Mucosa of stomach (tissue), 1 donor: ENCODE data around the gene ADPRM.
"Not testable (repeated sequence)": the region's sequence is repeated elsewhere in the genome, so short reads cannot be mapped to it uniquely, and the experiment has no call there.

Source experiments
- H3K27me3 ChIP-seq: one replicate; pipeline ENCODE4 v1.7.0; 2013; ENCODE audit warnings: mild to moderate bottlenecking, low read length; ENCODE audit not compliant: control insufficient read depth, insufficient read depth
- H3K36me3 ChIP-seq: one replicate; pipeline ENCODE4 v1.7.0; 2013; ENCODE audit warnings: low read length; ENCODE audit not compliant: control insufficient read depth, insufficient read depth
- H3K4me1 ChIP-seq: one replicate; pipeline ENCODE4 v1.7.0; 2013; ENCODE audit warnings: mild to moderate bottlenecking, low read length; ENCODE audit not compliant: control insufficient read depth, insufficient read depth
- H3K4me3 ChIP-seq: one replicate; pipeline ENCODE4 v1.7.0; 2013; ENCODE audit warnings: low read length
- H3K9ac ChIP-seq: one replicate; pipeline ENCODE4 v1.7.0; 2013; ENCODE audit warnings: mild to moderate bottlenecking, low read length, moderate library complexity
- H3K9me3 ChIP-seq: one replicate; pipeline ENCODE4 v1.7.0; 2013; ENCODE audit warnings: mild to moderate bottlenecking, low read length, moderate library complexity; ENCODE audit not compliant: control insufficient read depth
- donor health status: Pancreatic carcinoma.

The ADPRM gene

GRCh38 chr17:10664571-10664970, 32.8 kb upstream of the ADPRM start:
- Histone ChIP-seq H3K9me3 (no peaks in the 10 kb centered on the region), H3K4me1 (no peaks in the 10 kb centered on the region), H3K27me3 (no peaks in the 10 kb centered on the region), H3K9ac (no peak overlapping the region), H3K4me3 (no peak overlapping the region), H3K36me3 (no peaks in the 10 kb centered on the region)

DNA sequence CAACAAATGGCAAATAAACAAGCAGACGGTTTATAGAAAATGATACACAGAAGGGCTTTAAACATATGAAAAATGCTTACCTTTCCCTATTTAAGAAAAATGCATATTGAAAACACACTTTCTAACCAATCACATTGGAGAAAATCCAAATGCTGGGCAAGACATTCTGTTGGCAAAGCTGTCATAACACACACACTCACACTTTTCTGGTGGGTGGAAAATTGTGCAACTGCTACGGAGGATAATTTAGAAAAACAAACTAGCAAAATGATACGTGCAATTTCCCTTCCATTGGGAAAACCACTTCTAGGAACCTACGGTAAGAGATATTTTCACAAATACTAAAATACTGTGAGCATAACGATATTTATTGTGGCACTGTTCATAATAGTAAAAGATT, 30.5 kb upstream of the ADPRM start:
- Histone ChIP-seq H3K4me1 (no peaks in the 10 kb centered on the region), H3K27me3 (no peaks in the 10 kb centered on the region), H3K36me3 (no peaks in the 10 kb centered on the region), H3K4me3 (no peak overlapping the region), H3K9ac (no peak overlapping the region), H3K9me3 (no peaks in the 10 kb centered on the region)

DNA sequence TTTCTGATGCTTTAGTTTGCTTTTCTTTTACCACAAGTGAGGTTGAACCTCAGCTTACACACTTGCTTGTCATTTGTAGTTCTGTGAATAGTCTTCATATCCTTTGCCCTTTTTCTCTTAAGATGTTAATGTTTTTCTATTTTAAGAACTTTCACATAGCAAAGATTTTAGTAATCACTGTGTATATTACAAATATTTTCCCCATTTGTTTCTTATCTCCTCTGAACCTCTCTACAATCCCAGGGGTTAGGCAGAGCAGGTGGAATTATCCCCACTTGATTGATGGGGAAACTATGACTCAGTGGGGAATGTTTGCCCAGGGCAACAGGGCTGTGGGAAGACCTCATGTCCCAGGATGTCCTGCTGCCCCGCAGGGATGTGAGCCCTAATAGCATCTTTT, 28.6 kb upstream of the ADPRM start:
- Histone ChIP-seq H3K9ac (no peak overlapping the region), H3K9me3 (no peaks in the 10 kb centered on the region), H3K36me3 (no peaks in the 10 kb centered on the region), H3K4me1 (no peaks in the 10 kb centered on the region), H3K4me3 (no peak overlapping the region), H3K27me3 (no peaks in the 10 kb centered on the region)

DNA sequence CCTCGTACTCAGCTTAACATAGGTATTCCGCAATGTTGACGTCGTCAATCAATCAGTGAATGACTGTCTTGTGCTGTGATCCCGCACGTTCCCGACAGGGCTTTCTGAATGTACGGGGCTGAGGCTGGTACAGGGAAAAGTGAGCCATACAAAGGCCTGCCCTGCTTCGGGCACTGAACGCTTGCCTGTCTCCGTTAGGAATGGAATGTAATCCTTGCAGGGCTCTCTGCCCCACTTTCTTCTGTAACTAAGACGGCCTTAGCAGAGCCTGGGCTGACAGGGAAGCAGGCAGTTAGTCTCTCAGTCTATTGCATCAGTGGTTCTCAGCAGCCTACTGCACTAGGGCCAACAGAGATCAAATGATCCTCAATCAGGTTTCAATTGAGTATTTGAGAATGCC, 24.1 kb upstream of the ADPRM start:
- Histone ChIP-seq H3K27me3 (no peaks in the 10 kb centered on the region), H3K36me3 (no peaks in the 10 kb centered on the region), H3K4me1 (no peaks in the 10 kb centered on the region), H3K9me3 (no peaks in the 10 kb centered on the region), H3K4me3 (no peak overlapping the region), H3K9ac (no peak overlapping the region)

DNA sequence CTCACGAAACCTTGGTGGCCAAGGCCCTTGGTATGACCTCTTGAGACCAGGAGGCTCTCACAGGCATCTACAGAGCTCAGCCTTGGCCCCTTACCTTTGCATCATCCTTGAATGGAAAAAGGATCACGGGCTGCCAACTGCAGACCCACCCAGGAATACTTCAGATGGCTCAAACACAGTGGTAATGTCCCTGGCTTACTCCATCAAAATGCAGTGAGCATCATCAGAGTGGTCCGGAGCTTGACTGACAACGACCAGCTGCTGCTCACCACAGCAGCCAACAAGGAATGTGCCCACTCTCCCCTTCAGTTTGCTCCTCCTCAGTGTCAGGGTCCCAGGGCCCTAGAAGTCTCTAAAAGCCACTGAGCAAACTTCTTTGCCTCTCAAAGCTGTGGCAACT, 22.7 kb upstream of the ADPRM start:
- Histone ChIP-seq H3K4me1 (no peaks in the 10 kb centered on the region), H3K27me3 (no peaks in the 10 kb centered on the region), H3K36me3 (no peaks in the 10 kb centered on the region), H3K9me3 (no peaks in the 10 kb centered on the region), H3K9ac (no peak overlapping the region), H3K4me3 (no peak overlapping the region)

- no peak overlapping the region for H3K4me3 ChIP-seq
- H3K9me3 ChIP-seq: no peaks in the 10 kb centered on the region
- no peak overlapping the region for H3K9ac ChIP-seq
- no peaks in the 10 kb centered on the region for H3K27me3 ChIP-seq
- no peaks in the 10 kb centered on the region for H3K4me1 ChIP-seq
- no peaks in the 10 kb centered on the region for H3K36me3 ChIP-seq
These were observed 15.4 kb upstream of the ADPRM start for GRCh38 chr17:10681866-10682446.

- H3K36me3 ChIP-seq: no peaks in the 10 kb centered on the region
- no peak overlapping the region for H3K4me3 ChIP-seq
- no peaks in the 10 kb centered on the region for H3K4me1 ChIP-seq
- no peaks in the 10 kb centered on the region for H3K9me3 ChIP-seq
- no peaks in the 10 kb centered on the region for H3K27me3 ChIP-seq
- no peak overlapping the region for H3K9ac ChIP-seq
These were observed 13.5 kb upstream of the ADPRM start for GRCh38 chr17:10683853-10684252.

DNA sequence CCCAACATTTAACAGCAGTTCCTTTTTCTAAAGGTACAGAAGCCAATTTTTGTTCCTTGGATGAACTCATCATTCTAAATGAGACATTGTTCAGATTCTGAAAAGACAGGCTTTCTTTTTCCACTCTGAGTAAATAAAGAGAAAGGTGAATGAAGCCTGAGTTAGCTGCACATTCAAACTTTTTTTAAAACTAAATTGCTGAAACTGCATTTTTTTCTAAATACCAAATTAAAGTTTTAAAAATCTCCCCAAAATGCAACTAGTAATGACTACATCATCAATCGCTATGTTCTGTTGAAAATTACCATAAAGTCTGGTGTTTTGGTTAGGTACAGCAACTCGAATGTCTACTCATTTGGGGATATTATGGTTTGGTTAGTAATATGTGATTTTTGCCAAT, 9.9 kb upstream of the ADPRM start:
- Histone ChIP-seq H3K4me1 (no peaks in the 10 kb centered on the region), H3K4me3 (no peak overlapping the region), H3K9ac (no peak overlapping the region), H3K9me3 (no peaks in the 10 kb centered on the region), H3K27me3 (no peaks in the 10 kb centered on the region), H3K36me3 (no peaks in the 10 kb centered on the region)

- H3K27me3 ChIP-seq, H3K4me3 ChIP-seq, H3K36me3 ChIP-seq, H3K9me3 ChIP-seq, H3K9ac ChIP-seq: not testable (repeated sequence)
- H3K4me1 ChIP-seq: peaks cover 13% of the 10 kb centered on the region
These were observed 1.5 kb upstream of the ADPRM start for GRCh38 chr17:10695875-10696407.

- no peaks in the 10 kb centered on the region for H3K36me3 ChIP-seq
- H3K4me3 ChIP-seq: peak overlapping the region; percentile 72
- no peaks in the 10 kb centered on the region for H3K27me3 ChIP-seq
- H3K9me3 ChIP-seq: no peaks in the 10 kb centered on the region
- peak overlapping the region; percentile 84 for H3K9ac ChIP-seq
- H3K4me1 ChIP-seq: peaks cover 13% of the 10 kb centered on the region
These were observed 863 bp downstream of the ADPRM start for GRCh38 chr17:10698096-10698818.

DNA sequence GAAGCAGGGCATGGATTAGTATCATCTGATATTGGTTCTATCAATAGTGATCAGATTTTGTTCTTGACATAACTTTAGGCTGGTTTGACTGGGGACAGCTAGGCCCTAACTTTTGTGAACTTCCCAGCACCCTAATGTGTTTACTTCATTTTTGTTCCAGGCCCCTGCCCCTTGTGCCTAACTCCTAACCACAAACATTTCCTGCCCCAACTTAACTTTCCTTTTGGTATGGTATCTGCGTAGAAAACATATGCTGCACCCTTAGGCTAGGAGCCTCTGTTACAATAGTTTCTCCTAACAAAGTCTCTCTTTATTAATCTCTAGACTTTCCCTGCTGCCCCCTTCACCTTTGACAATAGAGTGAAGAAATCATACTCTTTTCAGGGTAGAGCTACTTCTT, 2.5 kb downstream of the ADPRM start:
- Histone ChIP-seq H3K27me3 (no peaks in the 10 kb centered on the region), H3K36me3 (no peaks in the 10 kb centered on the region), H3K9me3 (no peaks in the 10 kb centered on the region), H3K4me1 (peaks cover 13% of the 10 kb centered on the region), H3K9ac (no peak overlapping the region), H3K4me3 (no peak overlapping the region)

DNA sequence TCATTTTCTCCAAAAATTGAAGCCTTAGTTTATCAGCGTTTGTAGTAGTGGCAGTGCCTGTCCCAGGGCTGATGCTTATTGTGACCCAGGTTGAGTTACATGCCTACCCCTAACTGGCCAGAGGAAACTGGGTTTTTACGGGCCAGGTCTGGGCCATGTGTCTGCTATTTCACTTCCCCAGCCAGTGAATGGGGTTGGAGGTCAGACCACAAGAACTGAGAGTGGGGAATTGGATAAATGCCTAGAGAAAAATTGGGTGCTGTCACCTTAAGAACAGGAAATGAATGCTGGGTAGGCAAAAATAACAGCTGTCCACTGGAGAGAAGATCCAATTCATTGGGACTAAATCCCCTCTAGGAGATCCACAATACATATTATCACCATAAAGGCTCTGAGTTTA, 5.2 kb downstream of the ADPRM start:
- H3K4me1 ChIP-seq: peaks cover 5% of the 10 kb centered on the region
- H3K27me3 ChIP-seq: no peaks in the 10 kb centered on the region
- H3K9me3 ChIP-seq: no peaks in the 10 kb centered on the region
- H3K9ac ChIP-seq: no peak overlapping the region
- peaks cover 5% of the 10 kb centered on the region for H3K36me3 ChIP-seq
- no peak overlapping the region for H3K4me3 ChIP-seq
